HuH-7 (cell line): ENCODE results near the gene SFMBT1.
"Not testable (repeated sequence)": the region's sequence is repeated elsewhere in the genome, so short reads cannot be mapped to it uniquely, and the experiment has no call there.

Source experiments
- DNase-seq: peaks from one replicate; pipeline ENCODE4 v3.0.0; 2011; ENCODE audit warnings: low spot score

The SFMBT1 gene

DNA sequence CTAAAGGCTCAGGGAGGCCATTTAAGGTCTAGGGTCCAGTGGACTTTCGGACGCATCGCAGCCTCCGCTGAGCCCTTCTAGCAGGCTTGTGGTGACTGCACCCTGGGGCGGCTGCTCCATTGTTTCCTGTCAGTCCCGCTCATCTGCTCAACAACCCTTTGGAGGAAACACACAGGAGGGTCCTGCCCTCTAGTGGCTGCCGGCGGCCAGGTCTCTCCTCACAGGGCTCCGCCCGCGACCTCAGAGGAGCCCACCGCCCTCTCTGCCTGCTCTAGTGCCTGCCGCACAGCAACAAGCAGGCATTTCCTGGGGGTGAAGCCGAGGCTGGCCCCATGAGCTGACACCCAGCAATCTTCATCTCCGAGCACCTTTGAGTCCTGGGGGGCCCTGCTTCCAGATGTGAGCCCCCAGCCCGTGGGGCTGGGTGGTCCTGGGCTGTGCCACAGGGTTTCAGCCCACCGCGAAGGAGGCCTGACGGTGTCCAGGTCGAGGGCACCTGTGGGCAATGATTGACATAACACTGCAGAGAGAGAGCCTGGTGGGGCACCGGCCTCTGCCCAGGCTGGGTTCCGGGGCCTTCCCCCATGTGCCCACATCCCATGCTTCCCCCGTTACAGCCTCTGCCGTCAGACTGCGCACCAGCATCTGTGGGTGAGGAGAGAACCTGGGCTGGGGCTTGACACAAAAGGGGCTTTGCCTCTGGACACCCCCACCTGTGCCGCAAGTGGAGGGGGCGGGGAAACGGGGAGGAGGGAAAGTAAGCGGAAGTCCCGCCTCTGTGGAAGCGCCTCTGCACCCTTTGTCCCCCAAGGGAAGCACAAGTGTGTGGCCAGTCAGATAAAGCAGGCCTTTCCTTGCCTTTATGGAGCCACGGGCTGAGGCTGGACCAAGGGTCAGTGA is 27.0 kb upstream of the SFMBT1 start:
- peak; percentile 50 for DNase-seq

DNA sequence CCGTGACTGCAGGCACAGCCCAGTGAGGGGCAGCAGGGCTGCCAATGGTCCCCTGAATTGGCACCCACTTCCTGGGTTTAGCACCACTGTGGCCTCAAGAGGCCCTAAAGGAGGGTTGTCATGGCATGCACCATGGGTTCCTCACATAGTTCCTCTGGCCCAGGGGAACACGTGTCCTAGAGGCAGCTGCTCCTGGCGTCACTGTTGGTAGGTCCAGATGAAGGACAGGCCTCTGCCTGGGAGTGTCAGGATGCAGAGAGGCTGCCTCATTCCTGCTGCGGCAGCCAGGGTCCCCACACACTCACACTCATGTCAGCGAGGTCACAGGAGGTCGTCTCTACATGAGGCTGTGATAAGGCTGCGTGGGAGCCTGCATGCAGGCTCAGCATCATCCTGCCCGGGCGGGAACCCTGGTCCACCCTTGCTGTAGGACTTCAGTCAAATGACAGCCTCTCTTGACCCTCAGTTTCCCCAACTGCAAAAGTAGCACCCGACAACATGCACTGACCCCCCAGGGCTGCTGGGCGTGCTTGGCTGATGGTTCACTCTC is 26.1 kb upstream of the SFMBT1 start:
- no peak for DNase-seq

DNA sequence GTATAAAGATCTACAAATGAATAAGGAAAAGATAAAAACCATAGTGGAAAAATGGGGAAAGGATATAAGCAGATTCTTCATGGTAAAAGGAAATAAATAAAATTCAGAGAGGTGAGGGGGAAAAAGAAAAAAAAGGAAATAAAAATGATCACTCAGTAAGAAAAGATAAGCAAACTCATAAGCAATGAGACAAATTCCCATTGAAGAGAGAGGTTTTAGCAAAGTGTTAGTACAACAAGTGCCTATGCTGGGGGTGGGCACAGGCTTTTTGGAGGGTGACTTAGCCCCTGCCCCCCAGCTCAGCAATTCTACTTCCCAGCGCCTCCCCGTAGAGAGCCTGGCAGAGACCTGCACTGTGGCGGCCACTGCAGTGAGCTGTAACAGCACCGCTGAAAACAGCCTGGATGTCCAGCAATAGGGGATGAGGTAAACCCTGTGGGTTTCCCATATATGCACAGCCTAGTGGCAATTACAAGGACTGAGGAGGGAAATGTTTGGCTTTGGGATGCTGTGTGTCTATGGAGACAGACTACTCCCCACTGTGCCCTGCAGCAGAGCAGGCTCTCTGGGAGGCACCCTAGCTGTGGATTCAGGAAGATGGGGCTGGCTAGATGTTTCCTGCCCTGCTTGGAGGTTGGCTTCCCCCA is 23.7 kb upstream of the SFMBT1 start:
- DNase-seq, result no peak

DNA sequence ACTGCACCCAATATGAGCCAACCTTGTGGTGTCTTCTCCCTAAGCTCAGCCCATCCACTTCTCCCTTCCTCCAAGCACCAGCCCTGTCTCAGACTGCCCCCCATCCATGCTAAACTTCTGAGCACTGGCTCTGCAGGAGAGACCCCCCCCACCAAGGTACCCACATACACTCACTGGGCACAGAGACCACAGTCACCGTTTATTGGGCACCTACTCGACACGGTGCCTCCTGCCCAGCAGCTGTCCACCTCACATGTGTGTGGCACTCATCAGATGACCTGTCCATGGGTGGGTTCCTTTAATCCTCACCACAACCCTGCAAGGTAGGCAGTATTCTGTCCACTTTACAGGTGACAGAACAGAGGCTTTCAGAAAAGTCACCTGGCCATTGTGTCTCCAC is 22.3 kb upstream of the SFMBT1 start:
- no peak for DNase-seq

DNA sequence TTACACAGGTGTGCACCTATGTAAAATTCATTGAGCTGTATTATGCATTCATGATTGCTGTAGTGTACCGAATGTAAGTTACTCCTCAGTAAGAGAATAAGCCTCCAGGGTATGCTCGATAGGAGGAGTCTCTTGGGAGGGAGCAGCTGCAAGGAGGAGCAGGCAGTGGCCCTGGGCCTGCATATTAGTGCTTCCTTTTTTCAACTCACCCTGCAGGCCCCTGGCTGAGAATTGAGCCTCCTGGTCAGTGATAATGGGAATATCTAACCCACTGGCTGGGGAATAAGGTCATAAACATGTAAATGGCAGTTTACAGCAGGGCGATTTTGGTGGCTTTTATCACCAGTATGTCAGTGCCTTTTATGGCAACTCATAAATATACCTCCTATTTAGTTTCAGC is 21.7 kb upstream of the SFMBT1 start:
- no peak for DNase-seq

DNA sequence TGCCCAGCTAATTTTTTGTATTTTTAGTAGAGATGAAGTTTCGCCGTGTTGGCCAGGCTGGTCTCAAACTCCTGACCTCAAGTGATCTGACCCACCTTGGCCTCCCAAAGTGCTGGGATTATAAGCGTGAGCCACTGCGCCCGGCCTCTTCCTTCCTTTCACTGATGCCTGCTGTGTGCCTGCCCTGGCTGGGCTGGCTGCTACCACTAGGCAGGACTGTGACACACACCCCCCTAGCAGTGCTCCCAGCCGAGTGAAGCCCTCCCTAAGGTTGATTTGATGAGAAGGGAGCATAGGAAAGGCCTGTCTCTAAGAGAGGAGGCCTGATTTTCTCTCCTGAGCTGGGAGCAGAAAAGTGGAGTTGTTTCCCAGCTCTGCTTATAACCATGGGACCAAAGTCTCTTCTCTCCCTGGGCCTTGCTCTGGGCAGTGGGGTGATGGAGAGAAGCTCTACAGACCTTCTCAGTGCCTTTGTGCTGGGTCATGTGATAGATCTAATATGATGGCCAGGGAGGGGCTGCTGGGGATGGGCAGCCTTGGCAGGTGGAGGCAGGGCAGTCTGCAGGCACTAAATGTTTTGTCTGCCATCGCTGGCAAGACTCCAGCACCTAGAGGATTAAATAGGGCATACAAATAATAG is 20.1 kb upstream of the SFMBT1 start:
- no peak for DNase-seq

DNA sequence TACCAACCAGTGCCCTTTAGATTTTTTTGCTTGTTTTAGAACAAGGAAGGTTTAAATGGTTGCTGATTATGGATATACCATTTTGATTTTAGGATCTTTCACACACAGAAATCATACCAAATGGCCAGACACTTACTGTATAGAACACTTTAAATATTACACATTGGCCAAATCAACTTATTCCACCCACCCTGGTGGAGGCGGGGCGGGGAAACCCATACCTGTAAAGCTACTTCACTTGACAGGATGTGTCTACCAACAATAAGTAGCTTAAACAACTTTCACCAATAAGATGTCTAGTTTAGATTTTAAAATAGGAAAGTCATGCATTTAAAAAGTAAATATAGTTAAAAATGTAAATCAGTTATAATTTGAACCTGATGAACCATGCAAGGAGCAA is 17.0 kb upstream of the SFMBT1 start:
- DNase-seq, result no peak

DNA sequence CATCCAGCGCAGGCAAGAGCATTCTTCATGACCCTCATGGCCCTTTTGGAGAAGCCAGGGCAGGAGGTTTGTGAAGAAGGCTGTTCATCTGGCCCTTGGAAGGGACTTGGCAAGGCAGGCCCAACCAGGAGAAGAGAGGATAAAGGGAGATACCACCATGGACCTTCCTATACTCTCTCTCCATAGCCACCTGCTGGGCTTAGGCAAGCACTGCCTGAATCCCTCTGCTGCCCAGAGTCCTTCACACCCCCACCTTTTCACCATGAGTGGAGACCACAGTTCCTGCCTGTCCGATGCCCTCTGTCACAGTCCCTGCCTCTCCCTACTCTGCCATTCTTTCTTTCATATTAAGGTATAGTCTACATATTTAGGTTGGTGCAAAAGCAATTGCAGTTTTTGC is 10.6 kb upstream of the SFMBT1 start:
- DNase-seq, result peak; percentile 28

DNA sequence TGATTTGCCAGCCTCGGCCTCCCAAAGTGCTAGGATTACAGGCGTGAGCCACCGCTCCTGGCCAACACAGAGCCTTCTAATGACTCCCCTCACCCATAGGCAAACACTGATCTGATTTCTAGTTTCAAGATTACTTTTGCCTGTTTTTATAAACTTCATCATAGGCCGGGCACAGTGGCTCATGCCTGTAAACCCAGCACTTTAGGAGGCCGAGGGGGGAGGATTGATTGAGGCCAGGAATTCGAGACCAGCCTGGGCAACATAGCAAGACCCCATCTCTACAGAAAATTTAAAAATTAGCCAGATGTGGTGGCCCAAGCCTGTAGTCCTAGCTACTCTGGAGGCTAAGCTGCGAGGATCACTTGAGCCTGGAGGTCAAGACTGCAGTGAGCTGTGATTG is 8.4 kb upstream of the SFMBT1 start:
- not testable (repeated sequence) for DNase-seq

DNA sequence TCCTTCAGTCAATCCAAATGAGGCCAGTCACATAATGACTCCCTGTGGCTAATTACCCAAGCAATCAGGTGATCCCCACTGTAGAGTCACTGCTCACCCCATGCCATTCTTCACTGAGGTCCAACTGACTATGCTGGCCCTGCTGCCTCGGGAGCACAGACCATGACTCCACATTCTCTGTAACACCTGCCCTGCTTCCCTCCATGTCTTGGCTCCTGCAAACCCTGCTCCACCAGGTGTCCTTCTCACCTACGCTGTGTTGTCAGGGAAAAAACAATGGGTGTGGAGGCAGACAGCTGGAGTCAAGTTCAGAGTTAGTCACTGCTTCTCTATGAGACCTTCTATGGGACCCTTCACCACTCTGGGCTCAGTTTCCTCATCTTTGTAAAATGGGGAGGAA is 6.1 kb upstream of the SFMBT1 start:
- no peak for DNase-seq

DNA sequence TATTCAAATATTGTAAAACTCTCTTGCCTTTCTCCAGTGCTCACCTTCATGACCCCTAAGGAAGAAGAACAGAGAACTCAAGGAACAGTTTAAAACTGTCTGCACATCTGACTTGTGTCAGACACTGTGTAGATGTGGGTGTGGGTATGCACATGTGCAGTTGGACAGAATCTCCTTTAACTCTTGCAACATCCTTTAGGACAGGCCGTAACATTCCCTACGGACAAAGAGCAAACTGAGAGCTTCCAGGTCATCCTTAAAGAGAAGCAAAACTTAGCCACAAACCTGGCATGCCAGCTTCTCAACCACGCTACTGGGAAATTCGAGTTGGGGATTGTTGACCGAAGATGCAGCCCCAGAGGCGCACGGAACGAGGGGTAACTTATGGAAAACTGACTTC is 4.1 kb upstream of the SFMBT1 start:
- DNase-seq, result no peak

DNA sequence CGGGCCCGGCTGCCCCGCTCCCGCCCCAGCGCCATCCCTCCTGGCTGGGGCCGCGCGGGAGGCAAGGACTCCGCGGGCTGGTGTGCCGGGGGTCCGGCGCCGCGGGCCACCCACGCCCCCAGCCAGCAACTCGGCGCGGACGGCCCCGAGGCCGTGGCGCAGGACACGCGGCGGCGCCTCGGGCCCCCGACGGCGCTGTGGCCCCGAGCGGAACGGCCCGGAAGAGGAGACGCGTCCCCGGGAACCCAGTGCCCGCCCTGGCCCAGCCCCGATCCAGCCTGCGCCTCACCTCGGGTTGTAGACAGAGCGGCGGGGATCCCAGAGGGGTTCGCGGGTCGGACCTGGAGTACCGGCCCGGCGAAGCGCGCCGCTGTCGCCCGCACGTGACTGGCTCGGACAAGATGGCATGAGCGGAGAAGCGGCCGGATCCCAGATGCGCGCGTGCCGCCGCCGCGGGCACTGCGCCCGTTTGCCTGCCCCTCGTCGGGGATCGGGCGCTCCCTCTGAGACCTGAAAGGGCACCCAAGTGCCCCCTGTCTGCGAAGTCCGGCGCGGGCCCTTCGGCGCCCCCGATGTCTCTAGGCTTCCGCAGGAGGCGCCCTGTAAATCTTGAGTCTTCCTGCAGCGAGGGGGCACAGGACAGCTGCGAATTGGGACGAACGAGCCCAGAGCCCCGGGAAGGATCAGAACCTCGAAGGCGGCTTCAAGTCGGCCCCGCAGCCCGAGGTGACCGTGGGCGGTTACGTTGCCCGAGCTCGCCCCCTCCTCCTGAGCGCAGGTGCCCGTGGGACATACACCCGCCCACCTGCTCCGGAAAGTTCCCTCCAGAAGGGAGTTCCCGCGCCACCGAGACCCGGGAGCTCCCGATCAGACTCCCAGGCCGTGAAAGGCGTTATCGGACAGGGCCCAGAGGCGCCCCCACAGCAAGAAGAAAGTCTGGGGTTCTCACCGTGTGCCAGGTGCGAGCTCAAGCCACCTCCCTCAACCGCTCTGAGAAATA is 598 bp upstream of the SFMBT1 start:
- no peak for DNase-seq

DNA sequence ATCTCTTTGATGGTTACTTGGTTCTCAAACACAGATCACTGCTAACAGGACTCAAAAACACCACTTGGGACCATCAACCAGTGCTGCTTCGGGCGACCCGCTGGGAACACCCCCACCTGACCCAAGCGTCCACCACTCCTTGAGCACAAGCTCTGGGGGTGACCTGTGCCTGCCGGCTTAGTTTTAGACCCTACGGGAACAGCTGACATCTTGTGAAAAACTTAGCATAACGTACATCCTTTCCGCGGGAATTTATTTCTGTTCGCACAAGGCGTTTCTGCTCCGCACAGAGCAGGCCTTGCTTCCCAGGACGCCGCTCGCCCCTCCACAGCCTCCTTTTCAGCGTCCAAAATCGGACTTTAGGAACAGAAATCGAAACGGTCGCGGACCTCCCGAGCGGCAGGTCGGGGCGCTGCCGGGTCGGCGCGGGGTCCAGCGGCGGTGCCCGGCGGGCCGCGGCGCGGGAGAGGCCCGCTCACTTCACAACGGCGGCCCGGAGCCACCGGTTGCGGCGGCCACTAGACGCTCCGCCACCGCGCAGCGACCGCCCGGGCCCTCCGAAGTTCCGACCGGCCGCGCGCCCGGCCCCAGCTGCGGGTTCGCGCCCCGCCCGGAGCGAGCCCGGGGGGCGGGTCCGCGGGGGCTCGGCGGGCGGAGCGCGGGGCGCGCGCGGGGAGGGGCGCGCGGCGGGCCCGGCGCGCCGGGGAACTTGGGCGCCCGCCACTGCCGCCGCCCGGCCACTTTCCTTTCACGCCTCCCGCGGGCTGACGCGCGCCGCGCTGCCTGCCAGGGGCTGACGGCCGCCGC is 959 bp downstream of the SFMBT1 start:
- DNase-seq, result no peak

DNA sequence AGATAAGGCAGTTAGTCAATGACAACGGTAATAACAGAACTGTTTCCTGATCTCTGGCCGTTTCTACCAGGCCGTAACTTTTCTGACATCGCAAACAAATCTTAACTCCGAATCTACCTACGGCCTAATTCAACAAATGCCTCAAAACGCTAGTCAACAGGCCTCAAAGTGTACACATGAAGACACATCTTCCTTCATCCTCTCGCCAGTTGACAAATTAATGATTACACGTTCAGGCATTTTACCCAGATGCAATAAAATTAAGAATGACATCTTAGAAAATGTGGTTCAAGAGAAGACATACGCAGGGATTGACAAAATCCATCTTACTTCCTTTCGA is 1.5 kb downstream of the SFMBT1 start:
- DNase-seq, result no peak

DNA sequence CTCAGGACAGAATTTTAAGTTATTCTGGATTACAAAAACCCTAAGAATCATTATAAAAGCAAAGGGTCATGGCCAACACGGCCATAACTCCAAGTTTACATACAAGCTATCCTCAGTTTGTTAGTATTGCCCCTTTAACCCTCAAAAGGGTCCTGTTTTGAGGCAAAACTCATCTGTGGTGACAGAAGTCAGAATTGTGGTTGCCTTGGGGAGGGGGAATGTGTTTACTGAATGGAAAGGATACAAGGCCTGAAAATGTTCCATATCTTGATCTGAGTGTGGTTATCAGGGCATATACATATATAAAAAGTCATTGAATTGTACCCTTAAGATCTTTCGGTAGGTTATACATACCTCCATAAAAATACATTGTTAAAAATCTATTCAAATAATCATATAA is 2.1 kb downstream of the SFMBT1 start:
- no peak for DNase-seq

DNA sequence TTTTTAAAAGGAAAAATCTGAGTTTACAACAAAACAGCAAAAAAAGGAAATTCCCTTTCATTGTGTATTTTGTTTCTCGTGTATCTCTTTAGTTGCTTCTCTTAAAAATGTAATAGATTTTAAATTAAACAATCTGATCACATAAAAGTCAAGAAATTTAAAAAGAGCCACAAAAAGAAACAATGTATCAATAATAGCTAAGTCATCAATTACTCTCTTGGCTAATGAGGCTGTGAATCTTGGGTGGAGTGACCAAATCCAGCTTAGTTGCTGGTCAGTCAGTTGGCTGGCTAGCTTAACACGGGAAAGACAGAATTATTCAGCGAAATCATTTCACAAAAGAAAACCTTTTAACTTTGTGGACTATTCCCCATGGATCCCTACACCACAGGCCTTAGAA is 3.2 kb downstream of the SFMBT1 start:
- DNase-seq, result no peak

DNA sequence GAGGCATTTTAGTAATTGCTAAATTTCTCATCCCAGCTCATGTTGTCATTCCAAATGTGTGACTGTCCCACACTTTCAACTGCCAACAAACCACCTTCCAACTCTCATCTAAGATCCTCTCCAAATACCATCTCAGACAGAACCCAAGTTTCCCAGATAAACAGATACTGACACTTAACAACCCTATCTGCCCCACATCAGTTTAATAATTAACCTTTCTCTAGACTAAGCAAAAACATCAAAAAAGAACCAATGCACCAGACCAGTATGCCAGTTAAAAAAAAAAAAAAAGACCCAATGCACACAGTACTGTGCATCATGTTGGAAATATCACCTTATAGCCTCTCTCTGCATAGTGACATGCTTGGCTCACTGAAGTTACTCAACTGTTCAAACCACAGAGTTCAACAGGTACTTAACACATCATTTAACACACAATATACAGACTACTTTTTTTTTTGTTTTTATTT is 5.5 kb downstream of the SFMBT1 start:
- DNase-seq, result no peak

DNA sequence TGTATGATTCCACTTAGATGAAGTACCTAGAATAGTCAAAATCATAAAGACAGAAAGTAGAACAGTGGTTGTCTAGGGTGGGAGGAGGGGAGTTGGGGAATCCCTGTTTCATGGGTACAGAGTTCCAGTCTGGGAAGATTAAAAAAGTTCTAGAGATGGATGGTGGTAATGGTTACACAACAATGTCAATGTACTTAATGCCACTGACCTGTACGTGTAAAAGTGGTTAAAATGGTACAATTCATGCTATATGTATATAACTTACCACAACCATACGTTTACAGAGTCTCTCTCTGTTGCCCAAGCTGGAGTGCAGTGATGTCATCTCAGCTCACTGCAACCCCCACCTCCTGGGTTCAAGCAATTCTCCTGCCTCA is 6.5 kb downstream of the SFMBT1 start:
- no peak for DNase-seq

DNA sequence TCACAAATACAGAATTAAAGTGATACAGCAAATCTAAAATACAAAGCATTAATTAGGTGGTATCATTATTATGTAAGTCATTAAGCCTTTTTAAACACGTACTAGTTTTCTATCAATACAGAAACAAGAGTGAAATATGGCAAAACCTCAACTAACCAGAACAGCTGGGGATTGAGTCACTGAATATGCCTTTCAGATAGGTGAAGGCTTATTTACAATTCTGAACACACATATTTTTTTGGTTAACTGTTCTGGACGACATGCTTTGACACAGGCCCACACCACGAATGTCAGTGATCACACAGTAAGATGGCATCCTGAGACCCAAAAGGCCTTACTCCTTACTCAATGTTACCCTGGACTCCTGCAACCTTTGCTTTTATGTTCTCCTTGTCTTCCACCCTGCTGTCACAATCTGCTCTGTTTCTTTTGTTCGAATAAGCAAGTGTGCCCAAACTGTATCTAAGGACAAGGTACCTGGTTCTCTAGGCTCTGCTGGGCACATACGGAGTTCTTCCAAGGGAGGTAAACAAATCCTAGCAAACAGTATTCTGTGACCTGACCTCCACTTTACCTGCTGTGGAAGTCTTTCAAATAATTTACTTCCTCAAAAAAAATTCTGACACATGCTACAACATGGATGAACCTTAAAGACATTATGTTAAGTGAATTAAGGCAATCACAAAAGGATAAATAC is 7.0 kb downstream of the SFMBT1 start:
- no peak for DNase-seq
